Calu3 (cell line): Measurements from ENCODE around the gene C6orf136. TPM values are rescaled to one million over a fixed set of nuclear protein-coding genes. Genes with fewer than 3 reads are reported as not detected.
"Not testable (repeated sequence)": the region's sequence is repeated elsewhere in the genome, so short reads cannot be mapped to it uniquely, and the experiment has no call there.

Experiments
- BruUV-seq: library from RNA; stranded (reverse); fragments of 400-500 nt; replicated peaks from 2 replicates; lab custom pipeline; 2021; lab: Mats Ljungman, UMichigan
- CTCF ChIA-PET: fragments of 300-600 bp; sonication (Branson Sonifier 250); formaldehyde crosslinking; loops from one replicate; lab custom pipeline; 2022; ENCODE audit warnings: antibody characterized with exemption; lab: Charles Lee
- DNase-seq: peaks from one replicate; pipeline ENCODE4 v3.0.0; 2022
- H3K27ac Mint-ChIP-seq: one replicate; pipeline ENCODE4 v1.8.0; 2022; ENCODE audit warnings: mixed read lengths; ENCODE audit not compliant: unreplicated experiment
- H3K27me3 Mint-ChIP-seq: one replicate; pipeline ENCODE4 v1.8.0; 2022; ENCODE audit warnings: mixed read lengths; ENCODE audit not compliant: unreplicated experiment
- H3K36me3 Mint-ChIP-seq: one replicate; pipeline ENCODE4 v1.8.0; 2022; ENCODE audit warnings: mild to moderate bottlenecking, moderate library complexity, mixed read lengths; ENCODE audit not compliant: insufficient read depth, unreplicated experiment
- H3K4me1 Mint-ChIP-seq: one replicate; pipeline ENCODE4 v1.8.0; 2022; ENCODE audit warnings: mild to moderate bottlenecking, low read depth, mixed read lengths; ENCODE audit not compliant: unreplicated experiment
- H3K4me3 Mint-ChIP-seq: one replicate; pipeline ENCODE4 v1.8.0; 2022; ENCODE audit warnings: mild to moderate bottlenecking, low read depth, moderate library complexity, mixed read lengths; ENCODE audit not compliant: unreplicated experiment
- H3K9me3 Mint-ChIP-seq: one replicate; pipeline ENCODE4 v1.8.0; 2022; ENCODE audit warnings: low read depth, mixed read lengths; ENCODE audit not compliant: unreplicated experiment
- CTCF ChIP-seq: fragments of 200-600 bp; IDR thresholded peaks from one replicate; pipeline ENCODE4 v1.8.0; 2022; ENCODE audit warnings: antibody characterized with exemption; ENCODE audit not compliant: unreplicated experiment
- intact Hi-C: fragments of 100-400 bp; cut with micrococcal nuclease; formaldehyde crosslinking; loops from one replicate; pipeline ENCODE4 v1.10.0; 2022; ENCODE audit not compliant: unreplicated experiment
- total RNA-seq: library from RNA; stranded (reverse); gene quantifications from 2 replicates; pipeline ENCODE4 v1.2.3, GENCODE V29; 2022

The C6orf136 gene
- total RNA-seq, 1 experiment from 2014 or later, result 32.4 TPM

- Mint-ChIP-seq H3K27me3 (no peaks in the 10 kb centered on the region), H3K36me3 (peaks cover 90% of the 10 kb centered on the region), H3K9me3 (no peaks in the 10 kb centered on the region), H3K4me1 (no peaks in the 10 kb centered on the region), H3K4me3 (no peak overlapping the region), H3K27ac (no peak overlapping the region)
- CTCF ChIA-PET, result interaction anchor here (0.7 kb wide), 1 partner anchor 9 kb away, joined by 6 read pairs; no protein-coding TSS in a partner anchor
- intact Hi-C loops, result no loop called here
- no TSS peak for BruUV-seq
- DNase-seq, result no peak
- TF ChIP-seq CTCF, result no peak
Observed at GRCh38 chr6:30657454-30657853, 10.5 kb downstream of the C6orf136 start.

- DNase-seq, CTCF ChIA-PET, intact Hi-C loops, H3K9me3 Mint-ChIP-seq, BruUV-seq, H3K27me3 Mint-ChIP-seq, H3K4me3 Mint-ChIP-seq, H3K4me1 Mint-ChIP-seq, H3K27ac Mint-ChIP-seq: not testable (repeated sequence)
- peaks cover 90% of the 10 kb centered on the region for H3K36me3 Mint-ChIP-seq
Observed at GRCh38 chr6:30657922-30658321, 11.0 kb downstream of the C6orf136 start.

GRCh38 chr6:30664994-30665767 is 18.2 kb downstream of the C6orf136 start:
- CTCF ChIA-PET, result interaction anchor here (0.5 to 0.7 kb wide), 2 partner anchors 45 to 69 kb away, joined by 3 to 6 read pairs; no protein-coding TSS in a partner anchor
- H3K27ac Mint-ChIP-seq, result no peak overlapping the region
- intact Hi-C loops, result no loop called here
- DNase-seq, result no peak
- peaks cover 89% of the 10 kb centered on the region for H3K36me3 Mint-ChIP-seq
- H3K27me3 Mint-ChIP-seq, result no peaks in the 10 kb centered on the region
- H3K4me1 Mint-ChIP-seq, result peaks cover 3% of the 10 kb centered on the region
- no peaks in the 10 kb centered on the region for H3K9me3 Mint-ChIP-seq
- no peak for TF ChIP-seq CTCF
- no TSS peak for BruUV-seq
- H3K4me3 Mint-ChIP-seq, result no peak overlapping the region

- H3K36me3 Mint-ChIP-seq, result peaks cover 90% of the 10 kb centered on the region
- CTCF ChIA-PET, H3K27me3 Mint-ChIP-seq, H3K9me3 Mint-ChIP-seq, H3K4me3 Mint-ChIP-seq, BruUV-seq, H3K27ac Mint-ChIP-seq, DNase-seq, intact Hi-C loops: not testable (repeated sequence)
- peaks cover 14% of the 10 kb centered on the region for H3K4me1 Mint-ChIP-seq
Observed at GRCh38 chr6:30666300-30666699, 19.4 kb downstream of the C6orf136 start.

- Mint-ChIP-seq H3K36me3 (peaks cover 60% of the 10 kb centered on the region), H3K27me3 (no peaks in the 10 kb centered on the region), H3K27ac (no peak overlapping the region), H3K9me3 (no peaks in the 10 kb centered on the region), H3K4me1 (peaks cover 29% of the 10 kb centered on the region), H3K4me3 (peak overlapping the region; percentile 84)
- CTCF ChIA-PET, result interaction anchor here (0.5 kb wide), 1 partner anchor 21 kb away, joined by 3 read pairs; no protein-coding TSS in a partner anchor
- intact Hi-C loops, result loop anchor here (10.0 kb wide), 1 partner anchor 214 kb away; the partner anchor contains the start of gene DDR1
- BruUV-seq, result no TSS peak
- DNase-seq, result no peak
- peak; percentile 19 for TF ChIP-seq CTCF
Observed at GRCh38 chr6:30670760-30671527, 24.0 kb downstream of the C6orf136 start.
